ENCODE results near the gene LCE5A.

DNA sequence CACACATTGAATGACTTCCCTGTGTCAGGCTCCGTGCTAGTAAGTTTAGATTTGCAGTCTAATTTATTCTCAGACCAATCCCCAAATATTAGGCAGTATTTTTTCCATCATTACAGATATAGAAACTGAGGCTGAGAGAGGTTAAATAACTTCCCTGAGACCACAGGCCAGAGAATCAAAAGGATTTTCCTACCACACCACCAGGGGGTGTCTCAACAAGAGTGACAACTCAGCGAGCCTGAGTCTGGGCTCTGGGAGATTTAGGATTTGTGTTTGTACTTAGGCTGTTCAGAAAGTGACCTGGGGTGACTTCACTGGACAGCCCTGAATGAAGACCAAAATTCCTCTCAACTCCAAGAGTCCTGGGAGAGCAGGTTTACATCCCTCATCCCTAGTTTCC lies 13.3 kb upstream of the LCE5A start:
- TF ChIP-seq, protein P1, sequence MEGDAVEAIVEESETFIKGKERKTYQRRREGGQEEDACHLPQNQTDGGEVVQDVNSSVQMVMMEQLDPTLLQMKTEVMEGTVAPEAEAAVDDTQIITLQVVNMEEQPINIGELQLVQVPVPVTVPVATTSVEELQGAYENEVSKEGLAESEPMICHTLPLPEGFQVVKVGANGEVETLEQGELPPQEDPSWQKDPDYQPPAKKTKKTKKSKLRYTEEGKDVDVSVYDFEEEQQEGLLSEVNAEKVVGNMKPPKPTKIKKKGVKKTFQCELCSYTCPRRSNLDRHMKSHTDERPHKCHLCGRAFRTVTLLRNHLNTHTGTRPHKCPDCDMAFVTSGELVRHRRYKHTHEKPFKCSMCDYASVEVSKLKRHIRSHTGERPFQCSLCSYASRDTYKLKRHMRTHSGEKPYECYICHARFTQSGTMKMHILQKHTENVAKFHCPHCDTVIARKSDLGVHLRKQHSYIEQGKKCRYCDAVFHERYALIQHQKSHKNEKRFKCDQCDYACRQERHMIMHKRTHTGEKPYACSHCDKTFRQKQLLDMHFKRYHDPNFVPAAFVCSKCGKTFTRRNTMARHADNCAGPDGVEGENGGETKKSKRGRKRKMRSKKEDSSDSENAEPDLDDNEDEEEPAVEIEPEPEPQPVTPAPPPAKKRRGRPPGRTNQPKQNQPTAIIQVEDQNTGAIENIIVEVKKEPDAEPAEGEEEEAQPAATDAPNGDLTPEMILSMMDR (IDR thresholded peaks at IDR 0.05), result no peak
- TF ChIP-seq EP300 (IDR thresholded peaks at IDR 0.05) (no peak), POLR2AphosphoS5 (IDR thresholded peaks at IDR 0.05) (no peak), POLR2A (IDR thresholded peaks at IDR 0.05) (no peak)
